22Rv1 (cell line): ENCODE data around the gene CCDC73.

Experiments
- ZFX ChIP-seq: fragments of 450-650 bp; IDR thresholded peaks from 2 replicates; pipeline ENCODE4 v1.6.1; 2017; ENCODE audit warnings: antibody characterized with exemption, borderline replicate concordance
- TF ChIP-seq, protein P1 (sequence below): fragments of 450-650 bp; IDR thresholded peaks from 2 replicates; pipeline ENCODE4 v1.5.1; 2017; ENCODE audit warnings: mild to moderate bottlenecking

DNA sequence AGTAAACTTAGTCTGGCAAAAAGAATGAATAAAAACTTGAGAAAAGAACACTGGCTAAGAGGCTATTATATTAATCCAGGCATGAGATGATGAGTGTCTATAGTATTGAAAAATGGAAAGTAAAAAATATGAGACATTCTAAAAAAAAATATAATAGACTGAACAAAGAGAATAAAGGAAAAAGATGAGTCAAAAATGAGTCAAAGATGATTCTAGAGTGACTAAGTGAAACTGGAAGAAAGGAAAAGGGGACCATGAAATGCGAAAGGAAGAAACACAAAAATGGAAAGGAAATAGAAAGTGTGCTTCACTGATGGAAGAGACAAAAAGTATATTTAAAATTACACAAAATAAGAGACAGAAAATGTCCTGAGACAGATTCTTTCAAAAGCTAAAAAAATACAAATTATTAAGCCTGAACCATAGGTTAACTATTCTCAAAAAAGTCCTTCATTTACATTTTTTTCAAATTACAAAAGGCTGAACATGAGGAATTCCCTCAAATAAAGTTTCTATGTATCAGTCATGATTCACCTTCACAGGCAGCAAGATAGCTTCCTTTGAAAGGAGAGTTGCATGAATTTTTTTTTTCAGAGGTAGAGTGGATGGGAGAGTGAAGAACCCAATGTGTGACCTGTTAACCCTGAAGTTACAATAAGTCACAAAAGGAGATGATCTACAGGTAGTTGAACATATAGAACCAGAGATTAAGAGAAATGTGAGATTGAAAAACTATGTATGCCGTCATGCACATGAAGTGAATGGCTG is 135.6 kb downstream of the CCDC73 start:
- TF ChIP-seq, protein P1, sequence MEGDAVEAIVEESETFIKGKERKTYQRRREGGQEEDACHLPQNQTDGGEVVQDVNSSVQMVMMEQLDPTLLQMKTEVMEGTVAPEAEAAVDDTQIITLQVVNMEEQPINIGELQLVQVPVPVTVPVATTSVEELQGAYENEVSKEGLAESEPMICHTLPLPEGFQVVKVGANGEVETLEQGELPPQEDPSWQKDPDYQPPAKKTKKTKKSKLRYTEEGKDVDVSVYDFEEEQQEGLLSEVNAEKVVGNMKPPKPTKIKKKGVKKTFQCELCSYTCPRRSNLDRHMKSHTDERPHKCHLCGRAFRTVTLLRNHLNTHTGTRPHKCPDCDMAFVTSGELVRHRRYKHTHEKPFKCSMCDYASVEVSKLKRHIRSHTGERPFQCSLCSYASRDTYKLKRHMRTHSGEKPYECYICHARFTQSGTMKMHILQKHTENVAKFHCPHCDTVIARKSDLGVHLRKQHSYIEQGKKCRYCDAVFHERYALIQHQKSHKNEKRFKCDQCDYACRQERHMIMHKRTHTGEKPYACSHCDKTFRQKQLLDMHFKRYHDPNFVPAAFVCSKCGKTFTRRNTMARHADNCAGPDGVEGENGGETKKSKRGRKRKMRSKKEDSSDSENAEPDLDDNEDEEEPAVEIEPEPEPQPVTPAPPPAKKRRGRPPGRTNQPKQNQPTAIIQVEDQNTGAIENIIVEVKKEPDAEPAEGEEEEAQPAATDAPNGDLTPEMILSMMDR, result no peak
- no peak for TF ChIP-seq ZFX
